Measurements from ENCODE around the gene ADGRD1.

GRCh38 chr12:131139363-131140068 lies 185.8 kb downstream of the ADGRD1 start:
- TF ChIP-seq CTCF (IDR thresholded peaks at IDR 0.05; ENCODE audit: borderline replicate concordance, extremely low read depth, low read length, poor library complexity, severe bottlenecking) (no peak), EZH2 (IDR thresholded peaks at IDR 0.05; ENCODE audit: borderline replicate concordance, low read depth, low read length, severe bottlenecking) (no peak)

All from DND-41 (cell line).